K562 (cell line): Measurements from ENCODE around the gene ARHGEF16. TPM values are rescaled to one million over a fixed set of nuclear protein-coding genes. Genes with fewer than 3 reads are reported as not detected.
A peak's percentile ranks its signal among the peaks of the same experiment; 100 is the strongest.

Source experiments
- ATAC-seq: fragments of 200-7000 bp; cut with Tn5 transposase; 3 replicates; pipeline ENCODE4 v1.9.1; 2020; ENCODE audit warnings: moderate library complexity
- BruUV-seq: library from RNA; stranded (reverse); fragments of 400-500 nt; replicated peaks from 2 replicates; lab custom pipeline; 2021; lab: Mats Ljungman, UMichigan
- CTCF ChIA-PET: fragments of 300-600 bp; formaldehyde crosslinking; extraction: SDS; loops from one replicate; lab custom pipeline; 2021; ENCODE audit warnings: low intra/inter-chr PET ratio; lab: Yijun Ruan, JAX
- POLR2A ChIA-PET: fragments of 300-600, 350-650 bp; sonication (Branson Sonifier 250); formaldehyde crosslinking; extraction: SDS; loops from one replicate; lab custom pipeline; 2021; ENCODE audit warnings: antibody characterized with exemption, inconsistent platforms; lab: Yijun Ruan, JAX
- DNase-seq, 4 experiments: peaks; one replicate each; pipeline versions ENCODE4 v3.0.0 to v3.0.0-alpha.2; 2011 to 2018; ENCODE audit warnings: low spot score in 3 of 4, mixed read lengths in 3 of 4; ENCODE audit errors: extremely low read depth in 1 of 4
- FAIRE-seq: peaks from 2 replicates; lab custom pipeline; 2011; peaks lifted over from hg19 to GRCh38; lab: Jason Lieb, UNC
- H2AFZ ChIP-seq: 2 replicates; pipeline ENCODE4 v1.6.0; 2011; ENCODE audit warnings: low read depth, low read length, control low read depth, inconsistent platforms
- H3K27ac ChIP-seq: fragments of 200-600 bp; 3 replicates; pipeline ENCODE4 v1.8.0; 2011; ENCODE audit warnings: low read depth, mild to moderate bottlenecking, control low read depth, inconsistent platforms, low read length, moderate library complexity, mixed read lengths; ENCODE audit errors: extremely low read depth
- H3K27me3 ChIP-seq, 2 experiments: fragments of 300-600 bp in 1 of 2; 2 replicates in 1 of 2; 3 replicates in 1 of 2; pipeline versions ENCODE4 v1.6.0 to v1.8.0; 2011; ENCODE audit warnings: inconsistent platforms in 2 of 2, low read length in 2 of 2, mild to moderate bottlenecking in 1 of 2, mixed read lengths in 1 of 2, moderate library complexity in 1 of 2; ENCODE audit not compliant: control insufficient read depth in 2 of 2, insufficient read depth in 2 of 2
- H3K36me3 ChIP-seq: fragments of 300-600 bp; 3 replicates; pipeline ENCODE4 v1.8.0; 2011; ENCODE audit warnings: mild to moderate bottlenecking, low read length, inconsistent platforms; ENCODE audit not compliant: control insufficient read depth, insufficient read depth
- H3K4me1 ChIP-seq, 2 experiments: fragments of 200-600 bp in 1 of 2; replicated peaks in 1 of 2; 2 replicates in 1 of 2; 3 replicates in 1 of 2; pipeline versions ENCODE4 v1.5.1 to v1.8.0; 2011; ENCODE audit warnings: inconsistent platforms in 2 of 2, low read length in 2 of 2, mild to moderate bottlenecking in 1 of 2, mixed read lengths in 1 of 2, moderate library complexity in 1 of 2; ENCODE audit not compliant: control insufficient read depth in 2 of 2, insufficient read depth in 2 of 2
- H3K4me2 ChIP-seq: 2 replicates; pipeline ENCODE4 v1.6.1; 2011; ENCODE audit warnings: low read length, control low read depth, inconsistent platforms, mixed read lengths; ENCODE audit not compliant: insufficient read depth
- H3K4me3 ChIP-seq: fragments of 200-600 bp; sonication (generic), shearing (Covaris generic); 2 replicates; pipeline ENCODE4 v1.5.1; 2016; ENCODE audit warnings: control low read depth, inconsistent platforms
- H3K79me2 ChIP-seq: fragments of 200-600 bp; 3 replicates; pipeline ENCODE4 v1.8.0; 2011; ENCODE audit warnings: low read length, inconsistent platforms; ENCODE audit not compliant: control insufficient read depth, insufficient read depth
- H3K9ac ChIP-seq, 2 experiments: 2 replicates each; pipeline versions ENCODE4 v1.6.0 to v1.6.1; 2011; ENCODE audit warnings: low read depth in 2 of 2, low read length in 2 of 2, control low read depth in 1 of 2, inconsistent platforms in 1 of 2, mild to moderate bottlenecking in 1 of 2, mixed read lengths in 1 of 2; ENCODE audit not compliant: insufficient read depth in 1 of 2
- H3K9me1 ChIP-seq: one replicate; pipeline ENCODE4 v1.6.0; 2011; ENCODE audit warnings: inconsistent platforms, mild to moderate bottlenecking, low read length, moderate library complexity; ENCODE audit not compliant: control insufficient read depth, insufficient read depth
- H3K9me3 ChIP-seq: replicated peaks from 2 replicates; pipeline ENCODE4 v1.5.1; 2011; ENCODE audit warnings: low read depth, low read length, inconsistent platforms; ENCODE audit not compliant: control insufficient read depth, insufficient read depth
- H4K20me1 ChIP-seq: replicated peaks from 2 replicates; pipeline ENCODE4 v1.6.1; 2011; ENCODE audit warnings: low read length, inconsistent platforms, mixed read lengths; ENCODE audit not compliant: control insufficient read depth, insufficient read depth
- ARID2 ChIP-seq: fragments of 450-650 bp; IDR thresholded peaks from 2 replicates; pipeline ENCODE4 v1.6.1; 2017; ENCODE audit warnings: antibody characterized with exemption, mild to moderate bottlenecking
- DMBX1 ChIP-seq: fragments of 250-450 bp; sonication (Bioruptor Pico); IDR thresholded peaks from 2 replicates; pipeline ENCODE4 v1.8.0; 2022; ENCODE audit warnings: inconsistent platforms, mild to moderate bottlenecking, moderate library complexity, borderline replicate concordance
- SOX6 ChIP-seq: fragments of 450-650 bp; IDR thresholded peaks from 2 replicates; pipeline ENCODE4 v1.6.1; 2014; ENCODE audit warnings: mild to moderate bottlenecking
- ZNF263 ChIP-seq: sonication (generic); formaldehyde crosslinking; IDR thresholded peaks from 2 replicates; pipeline ENCODE4 v1.8.0; 2022; ENCODE audit warnings: mild to moderate bottlenecking, missing genetic modification reagents, borderline replicate concordance
- WGBS: fragments of 100-300 bp; shearing (Covaris generic); methylation state at CpG from one replicate; pipeline ENCODE4 v1.1.6; 2016; ENCODE audit warnings: low coverage, mixed read lengths; ENCODE audit not compliant: insufficient coverage; ENCODE audit errors: missing lambda C conversion rate; 5-methylcytosine and 5-hydroxymethylcytosine counted together
- in situ Hi-C: fragments of 300-500 bp; cut with MboI; formaldehyde crosslinking; loops from 4 replicates; pipeline ENCODE4 v1.15.0; 2018; ENCODE audit warnings: inconsistent platforms, mixed read lengths
- intact Hi-C: fragments of 100-400 bp; cut with micrococcal nuclease; formaldehyde crosslinking; loops from 2 replicates; pipeline ENCODE4 v1.14.2; 2022
- polyA plus RNA-seq, 8 experiments: library from polyadenylated mRNA; depleted of rRNA in 4 of 8; stranded (reverse) in 5 of 8; unstranded in 3 of 8; fragments of >200 nt; fragmentation: Nextera tagmentation in 2 of 8; fragmentation: Illumina TruSeq in 1 of 8; extraction: Ambion mirVana in 2 of 8; extraction: Trizol in 1 of 8; gene quantifications; 2 replicates each; pipeline versions ENCODE4 v1.2.1 to v1.2.3, GENCODE V29; 2011 to 2014; ENCODE audit warnings: inconsistent platforms in 1 of 8, missing spikeins in 1 of 8
- total RNA-seq, 7 experiments: library from RNA; depleted of rRNA in 6 of 7; stranded (reverse); fragments of >200 nt in 6 of 7; fragmentation: Illumina TruSeq in 2 of 7; extraction: Trizol in 2 of 7; gene quantifications; 2 replicates each; pipeline versions ENCODE4 v1.2.1 to v1.2.3, GENCODE V29; 2011 to 2021; ENCODE audit warnings: low replicate concordance in 1 of 7

The ARHGEF16 gene
- total and polyA plus RNA-seq, 9 of the 15 experiments (the other 6 are each of a cell fraction or from before 2014, with no cell fraction given) = 0.15 to 1.2 (median 0.49) TPM; not detected in 2

GRCh38 chr1:3450983-3451382, 3.5 kb upstream of the ARHGEF16 start:
- Histone ChIP-seq H3K9me1 (no peaks in the 10 kb centered on the region), H2AFZ (no peak overlapping the region), H3K79me2 (no peaks in the 10 kb centered on the region), H3K4me2 (no peak overlapping the region), H3K9ac (no peak overlapping the region), H3K4me1 (peaks cover 0 to 33% of the 10 kb centered on the region in 2 experiments; a peak in 3 of 5 replicates), H3K36me3 (no peaks in the 10 kb centered on the region), H3K27ac (no peak overlapping the region), H4K20me1 (peaks cover 19% of the 10 kb centered on the region), H3K4me3 (no peak overlapping the region), H3K27me3 (peaks cover 0 to 5% of the 10 kb centered on the region in 2 experiments; a peak in 1 of 5 replicates), H3K9me3 (no peaks in the 10 kb centered on the region)
- ChIA-PET POLR2A (interaction anchor here (0.7 kb wide), 1 partner anchor 13 kb away, joined by 3 read pairs; no protein-coding TSS in a partner anchor), CTCF (interaction anchor here (4.1 kb wide), 1 partner anchor 32 kb away, joined by 91 read pairs; no protein-coding TSS in a partner anchor)
- ATAC-seq (no peak), FAIRE-seq (no peak), DNase-seq (no peak)
- in situ Hi-C loops (no loop called here), intact Hi-C loops (no loop called here)
- no peak for TF ChIP-seq ARID2
- TF ChIP-seq SOX6 = no peak
- WGBS = under 1% methylated on average over 12 of the region's 12 CpGs
- no TSS peak for BruUV-seq

- Histone ChIP-seq H4K20me1 (peaks cover 24% of the 10 kb centered on the region), H3K4me1 (peaks cover 0 to 35% of the 10 kb centered on the region in 2 experiments; a peak in 3 of 5 replicates), H3K9ac (peak overlapping the region in 1 of 2 experiments; percentile 28; a peak in 1 of 4 replicates), H3K27ac (no peak overlapping the region), H3K4me3 (no peak overlapping the region), H3K9me1 (no peaks in the 10 kb centered on the region), H3K79me2 (no peaks in the 10 kb centered on the region), H3K36me3 (no peaks in the 10 kb centered on the region), H3K9me3 (no peaks in the 10 kb centered on the region), H3K4me2 (no peak overlapping the region), H3K27me3 (peaks cover 1 to 18% of the 10 kb centered on the region in 2 experiments; a peak in 4 of 5 replicates), H2AFZ (no peak overlapping the region)
- 2% methylated on average over 22 of the region's 23 CpGs for WGBS
- TF ChIP-seq ZNF263 (CRISPR knock-in tag) (peak; percentile 32; the same call in 1 of the 2 replicates), DMBX1 (CRISPR knock-in tag) (no peak)
- ChIA-PET CTCF (interaction anchor here (1.0 to 4.1 kb wide), 4 partner anchors 20 to 169 kb away, joined by 6 to 91 read pairs (median 14); no protein-coding TSS in a partner anchor), POLR2A (interaction anchor here (0.8 to 1.5 kb wide), 5 partner anchors 12 to 171 kb away, joined by 3 to 6 read pairs (median 4); no protein-coding TSS in a partner anchor)
- no peak for DNase-seq
- no TSS peak for BruUV-seq
- FAIRE-seq = no peak
- ATAC-seq = no peak
- in situ Hi-C loops (no loop called here), intact Hi-C loops (no loop called here)
Measured at GRCh38 chr1:3451994-3452865, 2.2 kb upstream of the ARHGEF16 start.
